ENCODE data around the gene DDAH1.

The DDAH1 gene

DNA sequence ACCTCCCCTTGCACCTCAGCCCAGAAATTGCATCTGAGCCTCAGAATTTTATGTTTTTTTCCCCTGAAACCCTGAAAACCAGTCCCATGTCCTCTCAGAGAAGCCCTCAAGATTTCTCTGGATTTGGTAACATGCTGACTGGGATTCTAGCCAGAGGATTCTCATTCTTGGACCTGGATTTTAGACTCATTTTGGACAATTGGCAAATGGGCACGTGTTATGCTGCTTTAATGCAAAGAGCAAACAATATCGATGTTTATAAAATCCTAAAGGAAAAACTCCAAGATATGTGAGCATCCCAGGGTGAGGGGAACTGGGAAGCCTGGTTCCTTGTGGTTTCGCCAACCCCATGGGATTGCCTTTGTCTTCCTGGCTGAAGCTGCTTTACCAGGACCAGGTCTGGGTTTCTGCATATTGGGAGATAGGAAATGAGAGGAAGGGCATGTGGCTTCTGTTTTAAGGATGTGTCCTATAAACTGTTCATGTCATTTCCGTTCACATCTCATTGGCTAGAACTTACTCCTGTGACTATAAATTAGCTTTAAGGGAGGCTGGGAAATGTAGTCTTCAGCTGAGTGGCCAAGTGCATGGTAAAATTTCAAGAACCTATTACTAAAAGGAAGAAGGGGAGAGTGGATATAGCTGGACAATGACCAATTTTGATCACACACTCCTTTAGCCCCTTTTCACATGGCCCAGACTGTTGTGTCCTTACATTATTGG lies 161.4 kb downstream of the DDAH1 start:
- TF ChIP-seq, protein P1, sequence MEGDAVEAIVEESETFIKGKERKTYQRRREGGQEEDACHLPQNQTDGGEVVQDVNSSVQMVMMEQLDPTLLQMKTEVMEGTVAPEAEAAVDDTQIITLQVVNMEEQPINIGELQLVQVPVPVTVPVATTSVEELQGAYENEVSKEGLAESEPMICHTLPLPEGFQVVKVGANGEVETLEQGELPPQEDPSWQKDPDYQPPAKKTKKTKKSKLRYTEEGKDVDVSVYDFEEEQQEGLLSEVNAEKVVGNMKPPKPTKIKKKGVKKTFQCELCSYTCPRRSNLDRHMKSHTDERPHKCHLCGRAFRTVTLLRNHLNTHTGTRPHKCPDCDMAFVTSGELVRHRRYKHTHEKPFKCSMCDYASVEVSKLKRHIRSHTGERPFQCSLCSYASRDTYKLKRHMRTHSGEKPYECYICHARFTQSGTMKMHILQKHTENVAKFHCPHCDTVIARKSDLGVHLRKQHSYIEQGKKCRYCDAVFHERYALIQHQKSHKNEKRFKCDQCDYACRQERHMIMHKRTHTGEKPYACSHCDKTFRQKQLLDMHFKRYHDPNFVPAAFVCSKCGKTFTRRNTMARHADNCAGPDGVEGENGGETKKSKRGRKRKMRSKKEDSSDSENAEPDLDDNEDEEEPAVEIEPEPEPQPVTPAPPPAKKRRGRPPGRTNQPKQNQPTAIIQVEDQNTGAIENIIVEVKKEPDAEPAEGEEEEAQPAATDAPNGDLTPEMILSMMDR (IDR thresholded peaks at IDR 0.05; ENCODE audit: insufficient read depth, low read depth, low read length, missing control alignments), result no peak
- no peak for DNase-seq (ENCODE audit: low read depth)
- no peak overlapping the region for H3K4me3 ChIP-seq (ENCODE audit: low read length)

DNA sequence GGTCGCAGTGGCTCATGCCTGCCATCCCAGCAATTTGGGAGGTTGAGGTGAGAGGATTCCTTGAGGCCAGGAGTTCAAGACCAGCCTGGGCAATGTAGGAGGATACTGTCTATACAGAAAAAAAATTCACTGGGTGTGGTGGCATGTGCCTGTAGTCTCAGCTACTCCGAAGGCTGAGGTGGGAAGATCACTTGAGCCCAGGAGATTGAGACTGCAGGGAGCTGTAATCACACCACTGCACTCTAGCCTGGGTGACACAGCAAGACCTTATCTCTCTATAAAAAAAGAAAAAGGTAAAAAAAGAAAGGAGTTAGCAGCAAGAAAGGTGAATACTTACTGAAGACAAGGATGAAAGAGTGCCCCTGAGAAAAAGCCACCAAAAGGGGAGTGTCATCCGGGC lies 164.8 kb downstream of the DDAH1 start:
- H3K4me3 ChIP-seq (ENCODE audit: low read length), result no peak overlapping the region
- no peak for DNase-seq (ENCODE audit: low read depth)
- TF ChIP-seq, protein P1 (IDR thresholded peaks at IDR 0.05; ENCODE audit: insufficient read depth, low read depth, low read length, missing control alignments), result no peak

DNA sequence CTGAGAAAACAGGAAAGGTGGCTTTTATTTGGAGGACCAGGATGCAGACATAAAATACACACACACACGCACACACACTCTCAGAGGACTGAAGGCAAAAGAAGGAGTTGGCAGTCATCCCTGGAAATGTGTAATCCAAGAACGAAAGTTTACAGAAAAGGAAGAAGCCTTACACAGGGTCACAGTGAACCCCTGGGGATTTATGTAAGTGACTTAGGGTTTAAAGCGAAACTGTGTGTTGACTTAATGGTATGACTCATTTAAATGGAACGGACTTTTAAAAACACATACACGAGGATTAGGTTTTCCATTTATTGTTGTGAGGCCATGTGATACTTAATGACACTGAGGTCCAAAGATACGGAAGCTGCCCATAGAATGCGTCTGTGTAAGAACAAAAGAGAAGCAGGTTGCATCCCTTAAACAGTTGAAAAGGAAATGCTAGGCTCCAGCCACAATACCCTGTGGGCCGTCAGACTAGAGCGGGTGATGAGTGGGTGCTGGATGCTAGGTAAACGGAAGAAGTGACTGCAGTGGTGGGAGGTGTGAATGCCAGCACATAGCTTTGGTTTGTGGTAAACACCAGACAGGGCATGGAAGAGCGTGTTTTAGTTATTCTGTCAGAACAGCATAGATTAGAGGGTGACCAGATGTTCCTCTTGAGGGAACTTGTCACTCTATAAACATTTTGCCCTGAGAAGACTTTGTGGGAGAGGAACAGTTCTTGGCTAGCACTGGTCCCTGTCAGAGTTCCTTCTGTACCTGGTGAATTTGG lies 166.9 kb downstream of the DDAH1 start:
- TF ChIP-seq, protein P1 (IDR thresholded peaks at IDR 0.05; ENCODE audit: insufficient read depth, low read depth, low read length, missing control alignments), result no peak
- peak; percentile 94 for DNase-seq (ENCODE audit: low read depth)
- H3K4me3 ChIP-seq (ENCODE audit: low read length), result no peak overlapping the region

DNA sequence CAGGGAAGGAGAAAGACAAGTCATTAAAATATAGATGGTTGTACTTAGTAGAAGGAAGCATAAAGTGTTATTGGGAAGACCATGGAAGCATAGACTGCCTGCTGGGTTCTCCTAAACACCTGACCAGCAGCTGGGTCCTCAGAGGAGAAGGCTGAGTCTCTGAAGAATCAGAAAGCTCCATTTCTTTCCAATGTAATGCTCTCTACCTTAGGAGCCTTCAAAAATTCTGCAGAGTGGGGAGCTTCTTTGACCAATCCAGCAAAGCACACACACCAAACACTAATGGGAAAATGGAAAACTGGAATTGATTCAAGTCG lies 167.5 kb downstream of the DDAH1 start:
- H3K4me3 ChIP-seq (ENCODE audit: low read length), result no peak overlapping the region
- TF ChIP-seq, protein P1 (IDR thresholded peaks at IDR 0.05; ENCODE audit: insufficient read depth, low read depth, low read length, missing control alignments), result no peak
- peak; percentile 9 for DNase-seq (ENCODE audit: low read depth)

DNA sequence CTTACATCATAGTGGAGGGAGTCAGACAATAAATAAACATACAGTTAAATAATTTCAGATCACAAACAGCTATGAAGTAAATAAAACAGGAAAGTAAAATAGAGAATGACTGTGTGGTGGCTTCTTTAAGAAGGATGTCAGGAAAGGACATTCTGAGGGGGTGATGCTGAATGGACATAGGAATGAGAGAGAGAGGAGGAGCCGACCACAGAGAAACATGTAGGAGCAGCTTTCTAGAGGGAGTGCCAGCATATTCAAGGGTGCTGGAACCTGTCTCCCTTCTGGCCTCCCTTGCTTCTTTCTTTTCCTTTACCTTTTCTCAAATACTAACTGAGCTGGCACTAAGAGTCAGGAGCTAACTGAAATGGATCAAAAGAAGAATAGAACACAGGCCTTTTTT lies 168.0 kb downstream of the DDAH1 start:
- peak; percentile 78 for DNase-seq (ENCODE audit: low read depth)
- TF ChIP-seq, protein P1 (IDR thresholded peaks at IDR 0.05; ENCODE audit: insufficient read depth, low read depth, low read length, missing control alignments), result no peak
- H3K4me3 ChIP-seq (ENCODE audit: low read length), result no peak overlapping the region

DNA sequence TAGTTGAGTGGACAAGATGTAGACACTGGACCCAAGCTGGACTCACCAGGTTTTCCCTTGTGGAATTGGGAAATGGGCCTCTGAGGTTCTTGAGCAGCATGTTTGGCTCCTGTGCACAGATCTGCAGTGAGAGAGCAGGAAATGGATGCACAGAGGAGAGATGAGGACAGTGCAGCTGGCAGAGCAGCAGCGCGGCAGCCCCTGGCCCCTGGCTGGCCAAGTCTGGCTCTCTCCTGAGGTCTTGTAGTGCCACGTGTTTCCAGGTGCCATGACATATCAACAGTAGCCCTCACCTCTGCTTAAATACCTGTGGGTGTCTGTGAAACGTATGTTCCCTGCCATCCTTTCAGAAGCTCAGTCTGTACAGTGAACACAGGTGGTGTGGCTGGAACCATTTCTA lies 169.3 kb downstream of the DDAH1 start:
- TF ChIP-seq, protein P1 (IDR thresholded peaks at IDR 0.05; ENCODE audit: insufficient read depth, low read depth, low read length, missing control alignments), result no peak
- H3K4me3 ChIP-seq (ENCODE audit: low read length), result no peak overlapping the region
- no peak for DNase-seq (ENCODE audit: low read depth)

Measured in epithelial cell of esophagus (primary cell).